Daoy (cell line): ENCODE data around the gene EXOC3. TPM values are rescaled to one million over a fixed set of nuclear protein-coding genes. Genes with fewer than 3 reads are reported as not detected.
"Not testable (repeated sequence)": the region's sequence is repeated elsewhere in the genome, so short reads cannot be mapped to it uniquely, and the experiment has no call there.

Experiments
- DNase-seq: peaks from one replicate; pipeline ENCODE4 v3.0.0-alpha.2; 2015; ENCODE audit warnings: low read depth
- total RNA-seq: library from RNA; depleted of rRNA; stranded (reverse); fragments of >200 nt; shearing (Covaris generic); gene quantifications from 2 replicates; pipeline ENCODE4 v1.2.3, GENCODE V29; 2014

The EXOC3 gene
- total RNA-seq, 1 experiment from 2014 or later = 35.7 TPM

- no peak for DNase-seq
Observed at GRCh38 chr5:485113-485945, 42.4 kb downstream of the EXOC3 start.

DNA sequence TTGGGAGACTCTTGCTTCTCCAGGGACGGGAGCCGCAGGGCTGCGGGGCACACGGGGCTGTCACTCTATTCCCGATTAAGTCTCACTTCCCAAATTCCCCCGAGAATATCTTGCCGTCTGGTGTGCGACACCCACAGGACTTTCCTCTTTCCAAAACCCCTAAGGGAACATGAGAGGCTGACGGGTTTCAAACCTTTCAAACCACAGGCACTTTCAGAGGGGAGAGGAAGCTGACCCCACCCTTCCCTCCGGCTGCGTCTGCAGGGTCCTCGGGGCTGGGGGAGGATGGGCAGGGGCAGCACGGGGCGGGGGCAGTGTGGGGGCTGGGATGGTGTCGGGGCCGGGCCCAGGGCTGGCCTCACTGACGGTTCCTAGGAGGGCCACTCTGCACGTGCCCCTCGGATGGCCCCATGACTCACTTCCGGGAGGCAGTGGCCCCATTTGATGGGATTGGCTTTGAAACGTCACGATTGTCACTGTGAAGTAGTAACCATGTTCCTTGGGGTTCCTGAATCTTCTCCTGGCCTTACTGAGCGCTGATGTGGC, 43.0 kb downstream of the EXOC3 start:
- no peak for DNase-seq

- not testable (repeated sequence) for DNase-seq
Observed at GRCh38 chr5:486597-486996, 43.6 kb downstream of the EXOC3 start.

GRCh38 chr5:488241-488640, 45.3 kb downstream of the EXOC3 start:
- DNase-seq = no peak

GRCh38 chr5:488744-489688, 46.0 kb downstream of the EXOC3 start:
- DNase-seq = no peak

DNA sequence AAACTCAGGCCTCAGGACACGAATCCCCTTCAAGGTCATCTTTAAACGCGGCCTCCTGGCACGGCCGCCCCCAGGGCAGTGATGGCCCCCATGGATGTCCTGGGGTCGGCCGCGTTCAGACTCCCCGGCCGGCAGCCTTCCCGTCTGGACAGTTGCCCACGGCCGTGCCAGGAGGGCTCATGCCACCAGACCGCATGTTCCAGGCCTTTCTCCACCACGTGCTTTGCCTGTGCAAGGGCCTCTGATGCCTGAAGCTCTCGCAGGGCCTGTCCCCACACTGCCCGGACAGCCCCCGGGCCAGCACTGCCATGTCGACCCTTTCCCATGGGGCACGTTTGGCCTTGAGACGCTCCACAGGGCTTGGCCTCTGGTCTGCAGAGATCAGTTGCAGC, 46.7 kb downstream of the EXOC3 start:
- DNase-seq = no peak

DNA sequence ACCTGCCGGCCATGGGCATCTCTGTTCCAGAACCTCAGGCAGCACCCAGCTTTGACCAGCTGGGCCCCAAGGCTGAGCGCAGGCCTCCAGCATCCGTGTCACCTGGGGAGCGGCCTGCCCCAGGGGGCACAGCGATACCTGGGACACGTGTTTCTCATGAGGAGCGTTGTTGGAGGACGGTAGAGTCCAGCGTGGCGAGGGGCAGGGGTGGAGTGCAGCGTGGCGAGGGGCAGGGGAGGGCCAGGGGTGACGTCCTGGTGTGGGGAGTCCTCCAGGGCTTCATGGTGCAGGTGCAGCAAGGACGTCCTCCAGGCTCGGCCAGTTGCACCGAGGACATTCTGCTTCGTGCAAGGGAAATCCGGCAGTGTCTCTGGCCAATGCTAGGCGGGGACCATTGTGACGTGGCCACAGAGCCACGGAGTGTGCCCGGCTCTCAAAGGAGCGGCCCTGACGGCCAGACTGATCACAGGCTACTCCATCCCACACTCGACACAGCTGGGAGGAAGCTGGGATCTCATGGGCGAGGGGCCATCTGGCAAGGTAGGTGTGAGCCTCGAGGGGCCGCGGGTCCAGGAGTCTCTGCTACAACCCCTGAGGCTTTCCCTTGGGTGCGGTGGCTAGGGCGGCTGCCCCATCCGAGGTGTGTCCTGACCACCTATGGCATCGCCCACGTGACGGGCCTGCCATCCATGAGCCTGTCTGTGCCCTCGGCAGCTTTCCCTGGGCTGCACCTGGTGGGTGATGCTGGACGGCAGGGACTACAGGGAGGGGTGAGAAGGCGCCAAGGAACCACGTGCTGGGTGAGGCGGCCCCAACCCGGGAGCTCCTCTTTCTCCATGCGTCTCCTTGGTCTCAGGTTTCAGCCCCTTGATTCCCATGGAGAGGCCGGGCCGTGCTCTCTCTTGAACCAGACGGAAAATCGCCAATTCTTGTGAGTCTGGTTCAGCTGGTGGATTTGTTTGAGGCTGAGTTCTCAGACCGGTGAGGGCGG, 47.4 kb downstream of the EXOC3 start:
- no peak for DNase-seq

DNA sequence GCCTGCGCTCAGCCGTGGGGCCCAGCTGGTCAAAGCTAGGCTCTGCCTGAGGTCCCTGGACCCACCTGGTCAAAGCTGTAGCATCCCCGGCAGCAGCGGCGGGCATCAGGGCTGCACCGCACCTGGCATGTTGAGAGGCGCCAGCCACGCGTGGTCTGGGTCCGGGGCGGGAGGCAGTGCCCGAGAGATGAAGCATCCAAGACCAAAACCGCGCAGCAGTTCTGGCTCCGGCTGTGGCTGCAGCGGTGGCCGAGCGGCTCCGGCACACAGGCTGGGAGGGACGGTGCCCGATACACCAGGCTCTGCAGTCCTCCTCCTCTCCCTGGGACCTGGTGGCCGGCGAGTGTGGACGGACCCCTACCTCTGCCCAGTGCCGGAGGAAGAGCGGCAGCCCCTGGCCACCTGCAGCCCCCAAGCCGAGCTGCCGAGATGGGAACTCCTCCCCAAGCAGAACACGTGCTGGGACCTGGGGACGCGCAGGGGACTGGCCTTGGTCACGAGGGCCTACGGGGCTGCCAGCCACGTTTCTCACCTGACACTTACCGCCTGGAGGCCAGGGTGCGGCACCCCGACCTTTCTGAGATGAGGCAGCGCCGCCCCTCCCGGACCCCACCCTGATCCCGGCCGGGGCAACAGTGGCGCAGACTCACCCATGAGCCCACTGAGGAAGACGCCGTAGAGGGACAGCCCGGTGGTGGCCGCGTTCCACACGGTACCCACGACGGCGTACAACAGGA, 48.3 kb downstream of the EXOC3 start:
- no peak for DNase-seq

- no peak for DNase-seq
Observed at GRCh38 chr5:491856-492155, 48.8 kb downstream of the EXOC3 start.

DNA sequence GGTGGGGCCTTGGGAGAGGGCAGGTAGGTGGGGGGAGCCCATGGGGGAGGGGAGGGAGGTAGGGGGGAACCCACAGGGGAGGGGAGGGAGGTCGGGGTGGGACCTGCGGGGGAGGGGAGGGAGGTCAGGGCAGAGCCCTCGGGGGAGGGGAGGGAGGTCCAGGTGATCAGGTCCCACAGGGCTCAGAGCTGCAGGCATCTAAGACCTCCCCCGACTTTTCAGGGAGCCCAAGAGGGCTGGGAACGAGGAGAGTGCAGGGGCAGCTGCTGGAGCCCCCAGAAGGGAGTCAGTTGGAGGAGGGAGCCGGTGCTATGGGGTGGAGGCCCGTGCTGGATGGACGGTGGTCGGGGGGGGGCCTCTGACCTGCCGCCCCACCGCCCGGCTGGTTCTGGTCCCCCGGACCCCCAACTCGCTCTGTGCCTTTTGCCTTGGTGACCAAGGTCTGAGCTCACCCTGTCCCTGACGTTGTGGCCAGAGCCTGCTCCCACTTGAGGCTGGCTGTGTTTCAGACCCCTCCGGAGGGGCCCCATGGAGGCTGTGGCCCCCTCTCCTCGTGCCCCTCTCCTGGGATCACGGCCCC, 49.4 kb downstream of the EXOC3 start:
- no peak for DNase-seq

- DNase-seq = no peak
Observed at GRCh38 chr5:493119-493701, 50.2 kb downstream of the EXOC3 start.

DNA sequence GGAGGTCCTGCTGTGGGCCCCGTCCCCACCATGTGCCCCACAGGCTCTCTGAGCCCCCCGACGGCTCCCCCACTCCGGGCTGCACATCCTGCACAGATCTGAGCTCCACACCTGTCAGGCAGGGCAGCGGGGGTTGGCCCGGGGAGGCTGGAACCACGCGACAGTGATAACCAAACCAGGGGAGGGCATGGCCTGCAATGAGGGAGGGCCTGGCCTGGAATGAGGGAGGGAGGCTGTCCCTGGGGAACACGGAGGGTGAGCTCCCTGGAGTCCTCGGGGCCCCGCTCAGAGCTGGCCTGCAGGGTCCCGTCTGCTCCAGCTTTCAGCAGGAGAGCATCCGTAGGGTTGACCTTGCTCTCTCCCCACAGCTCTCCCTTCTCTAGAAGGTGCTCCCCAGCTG, 50.8 kb downstream of the EXOC3 start:
- DNase-seq = no peak

GRCh38 chr5:494667-495255, 51.8 kb downstream of the EXOC3 start:
- DNase-seq = no peak

DNA sequence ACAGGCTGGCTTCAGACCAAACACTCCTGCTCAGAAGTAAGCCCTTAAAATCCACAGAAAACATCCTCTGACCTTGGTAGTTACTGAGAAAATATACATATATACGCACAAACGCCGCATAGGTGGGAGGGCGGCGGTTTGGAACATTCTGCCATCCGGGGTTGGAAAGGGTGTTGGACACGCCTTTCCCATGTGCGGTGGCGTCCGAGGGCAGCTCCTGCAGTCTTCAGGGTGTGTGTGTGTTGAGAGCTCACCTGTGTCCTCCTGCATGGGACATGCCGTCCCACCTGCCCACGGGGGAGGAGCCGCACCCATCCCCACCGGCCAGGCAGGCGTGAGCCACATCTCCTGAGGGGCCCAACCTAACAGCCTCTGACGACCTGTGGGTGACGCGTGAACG, 53.1 kb downstream of the EXOC3 start:
- DNase-seq = no peak

- DNase-seq = no peak
Observed at GRCh38 chr5:497090-497700, 54.2 kb downstream of the EXOC3 start.

DNA sequence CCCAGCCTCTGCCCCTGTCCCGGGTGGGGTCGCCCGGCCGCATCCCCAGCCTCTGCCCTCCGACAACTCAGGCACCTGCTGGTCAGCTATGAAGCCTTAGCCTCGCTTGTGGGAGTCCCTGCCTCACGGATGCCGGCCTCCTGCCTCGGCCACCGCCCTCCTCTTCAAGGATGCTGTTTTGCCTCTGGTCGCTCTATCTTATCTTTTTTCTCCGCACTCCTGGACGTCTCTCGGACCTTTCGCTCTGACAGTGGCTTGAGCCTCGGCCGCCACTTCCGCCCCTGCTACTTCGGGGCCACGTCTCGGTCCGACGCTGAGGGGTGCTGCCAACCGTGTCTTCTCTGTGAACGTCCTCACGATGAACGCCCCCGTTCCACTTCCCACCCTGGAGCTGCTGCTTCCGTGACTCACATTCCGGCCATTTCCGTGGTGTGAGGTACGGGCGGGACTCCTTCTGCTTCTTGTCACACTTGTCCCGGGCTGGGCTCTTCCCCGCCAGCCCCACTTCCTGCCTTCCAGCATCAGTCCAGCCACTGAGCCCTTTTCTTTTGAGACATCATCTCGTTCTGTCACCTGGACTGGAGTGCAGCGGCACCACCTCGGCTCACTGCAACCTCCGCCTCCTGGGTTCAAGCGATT, 55.0 kb downstream of the EXOC3 start:
- DNase-seq = peak; percentile 43

- DNase-seq = no peak
Observed at GRCh38 chr5:499233-500209, 56.5 kb downstream of the EXOC3 start.
